Measurements from ENCODE around the gene ACR. TPM values are rescaled to one million over a fixed set of nuclear protein-coding genes. Genes with fewer than 3 reads are reported as not detected.

Gene ACR
- total RNA-seq, 6 experiments from 2014 or later = 0.34 to 0.84 (median 0.55) TPM; not detected in 1

DNA sequence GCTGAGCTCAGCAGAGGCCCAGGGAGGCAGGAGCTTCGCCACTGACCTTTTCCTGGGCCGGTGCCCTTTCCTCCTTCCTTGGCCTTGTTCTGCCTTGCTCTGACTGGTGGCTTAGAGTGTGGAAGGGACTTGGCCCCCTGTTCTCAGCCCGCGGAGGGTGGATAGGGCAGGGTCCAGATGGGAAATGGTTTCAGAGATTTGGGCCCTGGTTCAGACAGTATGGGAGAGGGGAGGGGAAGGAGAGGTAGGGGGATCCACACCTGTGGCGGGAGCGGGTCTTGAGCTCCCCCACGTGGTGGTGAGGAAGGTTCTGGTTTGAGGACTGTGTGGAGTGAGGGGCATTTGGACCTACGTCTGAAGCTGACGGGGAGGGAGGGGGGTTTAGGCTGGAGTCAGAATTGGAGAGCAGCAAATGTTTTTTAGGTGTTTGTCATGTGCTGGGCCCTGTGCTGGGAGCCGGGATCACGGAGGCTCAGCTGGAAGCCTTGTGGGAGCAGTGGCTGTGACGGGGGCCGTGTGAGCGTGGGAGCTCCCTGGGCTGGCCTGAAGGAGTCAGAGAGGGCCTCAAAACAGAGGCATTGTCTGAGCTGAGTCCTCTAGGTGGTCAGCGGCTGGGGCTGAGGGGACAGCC, 38.1 kb upstream of the ACR start:
- H3K4me3 ChIP-seq = peak overlapping the region in 2 of 3 donors; percentile 16 to 33

DNA sequence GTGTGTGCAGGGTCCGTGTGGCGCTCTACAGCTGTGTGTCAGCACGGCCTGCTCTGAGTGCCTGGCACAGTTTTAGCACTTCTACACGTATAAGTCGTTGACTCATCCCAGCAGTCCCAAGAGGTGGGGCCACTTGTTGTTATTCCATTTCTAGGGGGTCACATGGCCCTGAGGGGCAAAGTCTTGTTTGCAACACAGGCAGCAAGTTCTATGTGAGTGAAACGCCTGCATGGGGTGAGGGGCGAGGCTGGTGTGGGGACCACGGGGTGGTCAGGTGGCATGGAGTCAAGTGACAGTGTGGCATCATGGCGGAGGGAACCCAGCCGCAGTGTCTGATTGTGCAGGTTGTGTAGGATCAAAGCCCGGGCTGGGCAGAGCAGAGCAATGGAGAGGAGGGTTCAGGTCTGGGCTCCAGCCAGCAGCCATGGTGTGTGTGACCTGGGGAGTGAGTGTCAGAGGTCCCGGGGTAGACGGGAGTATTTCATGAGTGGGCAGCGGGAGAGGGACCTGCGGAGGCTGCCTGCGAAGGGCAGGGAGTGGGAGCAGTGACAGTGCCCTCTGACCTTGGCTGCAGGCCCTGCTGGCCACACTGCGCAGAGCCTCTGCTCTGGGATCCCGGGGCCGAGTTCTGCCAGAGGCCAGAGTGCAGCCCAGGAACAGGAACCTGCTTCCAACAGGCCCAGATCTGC, 37.5 kb upstream of the ACR start:
- TF ChIP-seq, protein P1, sequence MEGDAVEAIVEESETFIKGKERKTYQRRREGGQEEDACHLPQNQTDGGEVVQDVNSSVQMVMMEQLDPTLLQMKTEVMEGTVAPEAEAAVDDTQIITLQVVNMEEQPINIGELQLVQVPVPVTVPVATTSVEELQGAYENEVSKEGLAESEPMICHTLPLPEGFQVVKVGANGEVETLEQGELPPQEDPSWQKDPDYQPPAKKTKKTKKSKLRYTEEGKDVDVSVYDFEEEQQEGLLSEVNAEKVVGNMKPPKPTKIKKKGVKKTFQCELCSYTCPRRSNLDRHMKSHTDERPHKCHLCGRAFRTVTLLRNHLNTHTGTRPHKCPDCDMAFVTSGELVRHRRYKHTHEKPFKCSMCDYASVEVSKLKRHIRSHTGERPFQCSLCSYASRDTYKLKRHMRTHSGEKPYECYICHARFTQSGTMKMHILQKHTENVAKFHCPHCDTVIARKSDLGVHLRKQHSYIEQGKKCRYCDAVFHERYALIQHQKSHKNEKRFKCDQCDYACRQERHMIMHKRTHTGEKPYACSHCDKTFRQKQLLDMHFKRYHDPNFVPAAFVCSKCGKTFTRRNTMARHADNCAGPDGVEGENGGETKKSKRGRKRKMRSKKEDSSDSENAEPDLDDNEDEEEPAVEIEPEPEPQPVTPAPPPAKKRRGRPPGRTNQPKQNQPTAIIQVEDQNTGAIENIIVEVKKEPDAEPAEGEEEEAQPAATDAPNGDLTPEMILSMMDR (IDR thresholded peaks at IDR 0.05) = peak in 1 of 4 donors; percentile 29
- TF ChIP-seq POLR2A (IDR thresholded peaks at IDR 0.05) = peak; percentile 73
- peak; percentile 77 to 96 (median 94) for DNase-seq

More for the DNA sequence above, 38.1 kb upstream of the ACR start:
- DNase-seq = peak; percentile 39 to 83 (median 71)
- Histone ChIP-seq H3K27me3 (no peaks in the 10 kb centered on the region), H3K9me3 (no peaks in the 10 kb centered on the region), H3K36me3 (peaks cover 0 to 3% (median 0%) of the 10 kb centered on the region in 4 donors), H3K4me1 (peaks cover 0 to 57% (median 20%) of the 10 kb centered on the region in 4 donors), H3K27ac (peak overlapping the region; percentile 84 to 96 (median 96))
- peak; percentile 12 to 34 (median 24) for ATAC-seq
- WGBS (ENCODE audit: insufficient coverage, low coverage, low lambda C conversion rate, missing lambda C conversion rate) = 23% methylated on average over 11 of the region's 15 CpGs
- TF ChIP-seq, protein P1 (IDR thresholded peaks at IDR 0.05) = peak in 3 of 4 donors; percentile 17 to 30 (median 24)
- TF ChIP-seq POLR2A (IDR thresholded peaks at IDR 0.05) = no peak
- intact Hi-C loops (cut with DNase I) = loop anchor here in 1 of 2 donors (5.0 kb wide), 1 partner anchor 73 kb away; the partner anchor contains the start of gene ARSA

DNA sequence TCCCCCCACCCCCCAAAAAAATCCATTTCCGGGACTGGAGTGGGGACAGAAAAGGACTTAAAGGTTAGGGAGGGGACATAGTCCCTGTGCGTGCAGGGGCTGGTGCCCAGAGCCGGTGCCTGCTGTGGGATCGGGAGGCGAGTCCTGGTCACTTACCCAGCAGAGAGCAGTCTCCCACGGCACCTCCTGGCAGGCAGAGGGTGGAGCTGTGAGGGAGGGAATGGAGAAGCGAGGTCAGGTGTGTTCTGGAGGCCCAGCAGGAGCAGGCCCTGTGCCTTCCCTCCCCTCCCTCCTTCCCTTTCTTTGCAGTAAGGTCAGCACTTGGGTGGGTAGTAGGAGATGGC, 37.0 kb upstream of the ACR start:
- Histone ChIP-seq H3K4me3 (peak overlapping the region in 2 of 3 donors; percentile 19 to 33), H3K36me3 (peaks cover 0 to 10% (median 0%) of the 10 kb centered on the region in 4 donors), H3K4me1 (peaks cover 0 to 57% (median 20%) of the 10 kb centered on the region in 4 donors), H3K27ac (peak overlapping the region; percentile 84 to 96 (median 96)), H3K9me3 (no peaks in the 10 kb centered on the region), H3K27me3 (no peaks in the 10 kb centered on the region)
- intact Hi-C loops (cut with DNase I) = no loop called here
- 2% methylated on average over 6 of the region's 7 CpGs for WGBS (ENCODE audit: insufficient coverage, low coverage, low lambda C conversion rate, missing lambda C conversion rate)
- ATAC-seq = peak; percentile 8 to 38 (median 31)
- peak; percentile 31 for TF ChIP-seq POLR2A (IDR thresholded peaks at IDR 0.05)
- TF ChIP-seq, protein P1 (IDR thresholded peaks at IDR 0.05) = no peak
- DNase-seq = no peak

More for the DNA sequence above, 37.5 kb upstream of the ACR start:
- H3K4me1 ChIP-seq = peaks cover 0 to 57% (median 20%) of the 10 kb centered on the region in 4 donors
- peak overlapping the region; percentile 84 to 96 (median 96) for H3K27ac ChIP-seq
- ATAC-seq = peak; percentile 63 to 79 (median 74)
- H3K4me3 ChIP-seq = peak overlapping the region in 2 of 3 donors; percentile 33 to 36
- H3K9me3 ChIP-seq = no peaks in the 10 kb centered on the region
- 49% methylated on average over 8 of the region's 19 CpGs for WGBS (ENCODE audit: insufficient coverage, low coverage, low lambda C conversion rate, missing lambda C conversion rate)
- no peaks in the 10 kb centered on the region for H3K27me3 ChIP-seq
- intact Hi-C loops (cut with DNase I) = no loop called here
- peaks cover 0 to 10% (median 0%) of the 10 kb centered on the region in 4 donors for H3K36me3 ChIP-seq

DNA sequence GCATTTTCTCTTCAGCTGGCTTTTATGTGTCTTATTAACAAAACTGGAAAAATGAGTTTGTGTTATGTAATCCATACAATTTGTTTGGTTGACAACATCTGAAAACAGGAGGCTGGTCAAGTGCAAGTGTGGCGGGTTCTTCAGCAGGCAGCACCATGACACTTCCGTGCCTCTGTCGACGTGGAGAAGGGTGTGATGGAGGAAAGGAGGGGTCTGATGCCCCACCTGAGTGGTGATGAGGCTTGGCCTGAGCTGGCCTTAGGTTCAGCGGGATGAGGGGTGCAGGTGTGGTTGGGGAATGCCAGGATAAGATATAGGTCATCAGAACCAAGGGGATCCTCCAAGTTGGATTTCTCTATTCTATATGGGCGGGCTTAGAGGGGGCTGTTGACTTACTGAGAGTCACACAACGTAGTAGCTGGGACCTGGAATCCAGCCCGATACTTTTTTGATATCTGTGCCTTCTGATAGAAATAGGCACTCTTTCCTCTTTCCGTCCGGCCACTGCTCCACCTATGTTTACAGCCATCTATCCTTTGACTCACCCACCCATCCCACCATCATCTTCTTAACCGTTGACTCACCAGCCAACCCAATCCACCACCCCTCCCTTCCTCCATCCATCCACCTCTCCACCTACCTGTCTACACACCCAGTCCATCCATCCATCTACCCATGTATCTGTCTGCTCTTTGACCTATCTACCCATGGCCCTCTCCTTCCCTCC, 36.4 kb upstream of the ACR start:
- Histone ChIP-seq H3K4me3 (peak overlapping the region in 2 of 3 donors; percentile 19 to 33), H3K27me3 (no peaks in the 10 kb centered on the region), H3K27ac (peak overlapping the region in 2 of 3 donors; percentile 96), H3K9me3 (no peaks in the 10 kb centered on the region), H3K4me1 (peaks cover 0 to 57% (median 20%) of the 10 kb centered on the region in 4 donors), H3K36me3 (peaks cover 0 to 15% (median under 1%) of the 10 kb centered on the region in 4 donors)
- 63% methylated on average over 5 of the region's 11 CpGs for WGBS (ENCODE audit: insufficient coverage, low coverage, low lambda C conversion rate, missing lambda C conversion rate)
- DNase-seq = peak; percentile 11 to 45 (median 37)
- no peak for ATAC-seq
- intact Hi-C loops (cut with DNase I) = no loop called here
- no peak for TF ChIP-seq POLR2A (IDR thresholded peaks at IDR 0.05)
- TF ChIP-seq, protein P1 (IDR thresholded peaks at IDR 0.05) = no peak

Data from right lobe of liver (tissue), 6 donors.